PC-9 (cell line): ENCODE data around the gene PASK.
"Not testable (repeated sequence)": the region's sequence is repeated elsewhere in the genome, so short reads cannot be mapped to it uniquely, and the experiment has no call there.

Experiments used
- EZH2 ChIP-seq: fragments of 200-600 bp; sonication (generic); IDR thresholded peaks from 2 replicates; pipeline ENCODE4 v1.8.0; 2017; ENCODE audit warnings: antibody characterized with exemption, low read depth
- TF ChIP-seq, protein P1 (sequence below): fragments of 200-600 bp; sonication (generic); conservative IDR thresholded peaks from 2 replicates; pipeline ENCODE4 v1.6.1; 2017; ENCODE audit warnings: mixed run types, antibody characterized with exemption, mild to moderate bottlenecking, moderate library complexity

GRCh38 chr2:241197246-241197645 lies 48.0 kb upstream of the PASK start:
- TF ChIP-seq, protein P1, sequence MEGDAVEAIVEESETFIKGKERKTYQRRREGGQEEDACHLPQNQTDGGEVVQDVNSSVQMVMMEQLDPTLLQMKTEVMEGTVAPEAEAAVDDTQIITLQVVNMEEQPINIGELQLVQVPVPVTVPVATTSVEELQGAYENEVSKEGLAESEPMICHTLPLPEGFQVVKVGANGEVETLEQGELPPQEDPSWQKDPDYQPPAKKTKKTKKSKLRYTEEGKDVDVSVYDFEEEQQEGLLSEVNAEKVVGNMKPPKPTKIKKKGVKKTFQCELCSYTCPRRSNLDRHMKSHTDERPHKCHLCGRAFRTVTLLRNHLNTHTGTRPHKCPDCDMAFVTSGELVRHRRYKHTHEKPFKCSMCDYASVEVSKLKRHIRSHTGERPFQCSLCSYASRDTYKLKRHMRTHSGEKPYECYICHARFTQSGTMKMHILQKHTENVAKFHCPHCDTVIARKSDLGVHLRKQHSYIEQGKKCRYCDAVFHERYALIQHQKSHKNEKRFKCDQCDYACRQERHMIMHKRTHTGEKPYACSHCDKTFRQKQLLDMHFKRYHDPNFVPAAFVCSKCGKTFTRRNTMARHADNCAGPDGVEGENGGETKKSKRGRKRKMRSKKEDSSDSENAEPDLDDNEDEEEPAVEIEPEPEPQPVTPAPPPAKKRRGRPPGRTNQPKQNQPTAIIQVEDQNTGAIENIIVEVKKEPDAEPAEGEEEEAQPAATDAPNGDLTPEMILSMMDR, result not testable (repeated sequence)
- not testable (repeated sequence) for TF ChIP-seq EZH2
